T-helper 17 cell (primary cell): Measurements from ENCODE around the gene TNK1. TPM values are rescaled to one million over a fixed set of nuclear protein-coding genes. Genes with fewer than 3 reads are reported as not detected.

ENCODE experiments used
- ATAC-seq: fragments of 150-1000 bp; cut with Tn5 transposase; 2 replicates; pipeline ENCODE4 v1.10.0; 2021; ENCODE audit warnings: mild to moderate bottlenecking, moderate library complexity
- DNase-seq, 3 donors: peaks; one replicate each; pipeline versions ENCODE4 v3.0.0 to v3.0.0-alpha.2; 2020 to 2021
- H3K9me3 ChIP-seq: one replicate; pipeline ENCODE4 v1.7.0; 2013; ENCODE audit warnings: low read length, mild to moderate bottlenecking; ENCODE audit not compliant: control insufficient read depth, poor library complexity, severe bottlenecking
- H3K27ac Mint-ChIP-seq: one replicate; pipeline ENCODE4 v1.8.0; 2022; ENCODE audit warnings: mild to moderate bottlenecking, moderate library complexity, mixed read lengths
- H3K27me3 Mint-ChIP-seq: one replicate; pipeline ENCODE4 v1.8.0; 2022; ENCODE audit warnings: mixed read lengths
- H3K36me3 Mint-ChIP-seq: one replicate; pipeline ENCODE4 v1.8.0; 2022; ENCODE audit warnings: low read depth, mixed read lengths
- H3K4me1 Mint-ChIP-seq: one replicate; pipeline ENCODE4 v1.8.0; 2022; ENCODE audit warnings: mild to moderate bottlenecking, mixed read lengths
- H3K4me3 Mint-ChIP-seq: one replicate; pipeline ENCODE4 v1.8.0; 2022; ENCODE audit warnings: mild to moderate bottlenecking, moderate library complexity, mixed read lengths
- total RNA-seq, 4 donors: library from RNA in 2 of 4; stranded (reverse) in 2 of 4; gene quantifications; one replicate each; pipeline ENCODE4 v1.2.3 and lab custom pipeline; 2022 to 2026

TNK1 gene
- total RNA-seq, 2 donors from 2014 or later = 4.8 to 5.9 TPM

DNA sequence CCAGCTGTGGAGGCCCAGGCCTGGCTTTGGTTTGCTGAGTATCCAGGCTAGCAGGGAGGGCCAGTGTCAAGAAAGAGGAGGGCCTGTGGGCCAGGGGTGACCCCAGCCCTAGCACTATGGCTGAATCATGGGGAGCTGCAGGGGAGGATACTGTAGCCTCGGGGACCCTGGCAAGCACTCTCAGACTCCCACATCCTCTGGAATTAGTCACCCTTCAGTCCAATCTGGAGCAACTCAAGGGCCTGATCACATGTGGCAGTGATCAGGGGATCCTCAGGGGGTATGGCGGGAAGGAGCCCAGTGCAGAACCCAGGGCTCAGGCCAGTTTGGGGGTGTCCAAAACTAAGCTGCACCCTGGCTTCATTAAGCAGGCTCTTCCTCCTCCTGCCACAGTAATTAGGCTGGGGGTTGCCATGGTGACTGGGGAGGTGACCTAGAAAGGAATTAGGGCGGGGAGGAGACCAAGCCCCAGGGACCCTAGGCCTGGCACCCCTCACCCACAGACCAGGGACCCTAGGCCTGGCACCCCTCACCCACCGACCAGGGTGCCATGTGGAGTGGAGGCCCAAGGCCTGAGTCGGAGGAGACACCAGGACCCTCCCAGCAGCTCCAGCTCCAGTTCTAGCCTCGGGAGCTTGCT lies 32.6 kb downstream of the TNK1 start:
- no peaks in the 10 kb centered on the region for H3K9me3 ChIP-seq
- Mint-ChIP-seq H3K4me1 (peaks cover 11% of the 10 kb centered on the region), H3K36me3 (no peaks in the 10 kb centered on the region), H3K4me3 (no peak overlapping the region), H3K27ac (no peak overlapping the region), H3K27me3 (no peaks in the 10 kb centered on the region)
- DNase-seq (no peak), ATAC-seq (no peak)

DNA sequence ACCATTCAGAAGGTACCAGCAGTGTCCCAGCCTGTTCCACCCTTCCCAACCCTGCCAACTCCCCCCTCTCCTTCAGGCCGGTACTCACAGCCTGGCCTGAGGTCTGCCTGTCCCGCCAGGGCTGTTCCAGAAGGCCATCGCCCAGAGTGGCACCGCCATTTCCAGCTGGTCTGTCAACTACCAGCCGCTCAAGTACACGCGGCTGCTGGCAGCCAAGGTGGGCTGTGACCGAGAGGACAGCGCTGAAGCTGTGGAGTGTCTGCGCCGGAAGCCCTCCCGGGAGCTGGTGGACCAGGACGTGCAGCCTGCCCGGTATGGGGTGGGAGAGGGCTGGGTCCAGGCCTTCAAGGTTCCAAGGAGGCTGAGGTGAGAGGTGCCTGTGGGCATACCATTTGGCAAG lies 33.9 kb downstream of the TNK1 start:
- H3K9me3 ChIP-seq = no peaks in the 10 kb centered on the region
- Mint-ChIP-seq H3K4me1 (peaks cover 12% of the 10 kb centered on the region), H3K36me3 (no peaks in the 10 kb centered on the region), H3K27ac (no peak overlapping the region), H3K4me3 (no peak overlapping the region), H3K27me3 (peaks cover 6% of the 10 kb centered on the region)
- DNase-seq (no peak), ATAC-seq (no peak)

DNA sequence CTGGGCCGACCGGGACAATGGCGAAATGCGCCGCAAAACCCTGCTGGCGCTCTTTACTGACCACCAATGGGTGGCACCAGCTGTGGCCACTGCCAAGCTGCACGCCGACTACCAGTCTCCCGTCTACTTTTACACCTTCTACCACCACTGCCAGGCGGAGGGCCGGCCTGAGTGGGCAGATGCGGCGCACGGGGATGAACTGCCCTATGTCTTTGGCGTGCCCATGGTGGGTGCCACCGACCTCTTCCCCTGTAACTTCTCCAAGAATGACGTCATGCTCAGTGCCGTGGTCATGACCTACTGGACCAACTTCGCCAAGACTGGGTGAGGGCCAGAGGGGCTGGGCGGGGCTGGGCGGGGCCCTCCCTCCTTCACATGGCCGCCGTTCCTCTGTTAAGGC lies 34.9 kb downstream of the TNK1 start:
- Mint-ChIP-seq H3K4me1 (peaks cover 9% of the 10 kb centered on the region), H3K4me3 (no peak overlapping the region), H3K36me3 (no peaks in the 10 kb centered on the region), H3K27ac (no peak overlapping the region), H3K27me3 (peaks cover 6% of the 10 kb centered on the region)
- H3K9me3 ChIP-seq = no peaks in the 10 kb centered on the region
- ATAC-seq (no peak), DNase-seq (no peak)

DNA sequence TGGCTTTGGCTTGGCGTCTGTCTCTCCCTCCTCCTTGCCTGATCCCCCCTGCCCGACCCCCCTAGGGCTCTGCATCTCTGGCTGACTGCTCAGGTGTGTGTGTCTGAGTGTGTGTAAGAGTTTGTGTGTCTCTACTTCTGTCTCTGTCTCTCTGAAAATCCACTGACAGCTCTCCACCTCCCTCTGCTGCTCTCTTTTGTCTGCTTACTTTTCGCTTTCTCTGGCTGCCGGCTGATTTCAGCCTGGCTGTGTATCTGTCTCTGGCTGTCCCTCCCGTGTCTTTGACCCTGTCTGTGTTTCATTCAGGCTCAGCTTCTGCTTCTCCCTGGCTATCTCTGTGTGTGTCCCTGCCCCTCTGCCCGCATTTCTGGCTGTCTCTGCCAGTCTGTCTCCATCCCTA lies 35.4 kb downstream of the TNK1 start:
- peaks cover 6% of the 10 kb centered on the region for H3K27me3 Mint-ChIP-seq
- H3K4me1 Mint-ChIP-seq = peaks cover 9% of the 10 kb centered on the region
- H3K27ac Mint-ChIP-seq = no peak overlapping the region
- no peak overlapping the region for H3K4me3 Mint-ChIP-seq
- no peaks in the 10 kb centered on the region for H3K9me3 ChIP-seq
- ATAC-seq = no peak
- H3K36me3 Mint-ChIP-seq = no peaks in the 10 kb centered on the region
- DNase-seq = no peak

DNA sequence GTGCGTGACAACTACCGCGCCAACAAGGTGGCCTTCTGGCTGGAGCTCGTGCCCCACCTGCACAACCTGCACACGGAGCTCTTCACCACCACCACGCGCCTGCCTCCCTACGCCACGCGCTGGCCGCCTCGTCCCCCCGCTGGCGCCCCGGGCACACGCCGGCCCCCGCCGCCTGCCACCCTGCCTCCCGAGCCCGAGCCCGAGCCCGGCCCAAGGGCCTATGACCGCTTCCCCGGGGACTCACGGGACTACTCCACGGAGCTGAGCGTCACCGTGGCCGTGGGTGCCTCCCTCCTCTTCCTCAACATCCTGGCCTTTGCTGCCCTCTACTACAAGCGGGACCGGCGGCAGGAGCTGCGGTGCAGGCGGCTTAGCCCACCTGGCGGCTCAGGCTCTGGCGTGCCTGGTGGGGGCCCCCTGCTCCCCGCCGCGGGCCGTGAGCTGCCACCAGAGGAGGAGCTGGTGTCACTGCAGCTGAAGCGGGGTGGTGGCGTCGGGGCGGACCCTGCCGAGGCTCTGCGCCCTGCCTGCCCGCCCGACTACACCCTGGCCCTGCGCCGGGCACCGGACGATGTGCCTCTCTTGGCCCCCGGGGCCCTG lies 36.3 kb downstream of the TNK1 start:
- no peak for DNase-seq
- Mint-ChIP-seq H3K27ac (no peak overlapping the region), H3K4me3 (no peak overlapping the region), H3K4me1 (peaks cover 9% of the 10 kb centered on the region), H3K27me3 (peaks cover 6% of the 10 kb centered on the region), H3K36me3 (no peaks in the 10 kb centered on the region)
- H3K9me3 ChIP-seq = no peaks in the 10 kb centered on the region
- ATAC-seq = no peak

DNA sequence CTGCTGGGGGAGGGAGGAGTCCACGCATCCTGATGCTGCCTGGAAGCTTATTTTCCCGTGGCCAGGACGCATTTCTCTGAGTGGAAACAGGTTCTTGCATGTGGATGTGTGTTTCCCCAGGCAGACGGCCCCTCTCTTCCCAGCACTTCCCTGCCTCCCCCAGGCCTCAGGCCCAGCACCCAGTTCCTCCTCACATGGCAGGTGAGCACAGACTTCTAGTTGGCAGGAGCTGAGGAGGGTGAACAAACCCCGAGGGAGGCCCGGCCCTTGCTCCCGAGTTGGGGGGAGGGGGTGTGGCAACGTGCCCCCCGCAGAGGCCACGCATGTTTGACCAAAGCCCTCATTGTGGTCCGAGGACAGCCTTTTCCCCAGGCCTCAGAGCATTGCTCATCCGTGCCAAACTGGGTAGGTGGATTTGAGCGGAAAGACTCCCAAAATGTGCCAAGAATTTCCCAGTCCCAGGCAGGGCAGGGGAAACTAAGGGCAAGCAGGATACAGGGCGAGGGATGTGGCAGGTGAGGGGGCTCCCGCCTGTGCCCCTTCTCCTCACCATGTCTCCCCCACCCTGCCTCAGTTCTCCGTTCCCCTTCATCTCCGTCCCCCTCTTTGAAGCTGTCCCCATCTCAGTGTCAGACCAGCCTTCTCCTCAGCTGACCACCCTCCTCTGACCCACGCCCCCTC lies 37.7 kb downstream of the TNK1 start:
- H3K4me3 Mint-ChIP-seq = no peak overlapping the region
- no peak overlapping the region for H3K27ac Mint-ChIP-seq
- peaks cover 6% of the 10 kb centered on the region for H3K27me3 Mint-ChIP-seq
- H3K9me3 ChIP-seq = no peaks in the 10 kb centered on the region
- no peaks in the 10 kb centered on the region for H3K36me3 Mint-ChIP-seq
- peaks cover 6% of the 10 kb centered on the region for H3K4me1 Mint-ChIP-seq
- no peak for DNase-seq
- ATAC-seq = no peak

DNA sequence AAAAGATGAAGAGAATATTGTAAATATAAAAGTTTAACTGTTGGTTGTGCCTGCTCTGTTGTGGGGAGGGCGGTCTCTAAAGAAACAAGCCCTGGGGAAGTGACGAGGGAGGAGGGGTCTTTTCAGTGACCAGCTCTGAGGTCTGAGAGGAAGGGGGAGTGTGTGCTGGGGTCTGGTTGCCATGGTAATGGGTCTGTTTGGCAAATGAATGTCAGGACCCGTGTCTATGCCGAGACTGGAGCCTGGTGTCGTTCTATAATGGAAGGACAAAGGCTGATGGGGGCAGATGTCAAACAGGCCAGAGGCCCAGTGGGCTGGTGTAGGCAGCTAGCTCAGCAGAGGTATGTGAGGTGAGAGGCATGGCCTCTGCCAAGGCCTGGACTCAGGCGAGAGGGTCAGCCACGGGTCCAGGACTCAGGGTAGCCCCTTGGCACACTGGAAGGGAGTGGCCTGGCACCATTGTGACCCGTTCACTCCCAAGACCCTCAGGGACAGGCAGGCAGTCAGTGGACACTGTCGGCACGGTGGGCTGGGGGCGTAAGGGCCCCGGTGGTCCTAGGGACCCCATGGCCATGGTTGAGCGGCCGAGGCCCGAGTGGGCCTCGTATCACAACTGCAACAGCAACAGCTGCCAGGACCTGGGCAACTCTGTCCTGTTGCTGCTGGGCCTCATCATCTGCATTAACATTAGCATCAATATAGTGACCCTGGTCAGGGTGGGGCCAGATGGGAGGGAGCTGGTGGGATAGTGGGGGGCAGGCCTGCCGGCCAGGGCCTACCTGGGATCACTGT lies 39.1 kb downstream of the TNK1 start, which contains the start of gene SPEM1:
TSS of gene SPEM1 (plus strand) at position 506 of the 792 bp plus-strand sequence. CDS start at position 567, 61 bp downstream.
- DNase-seq = no peak
- Mint-ChIP-seq H3K4me3 (no peak within 1 kb of the TSS), H3K36me3 (no peaks in the 10 kb centered on the region), H3K27me3 (peaks cover 6% of the 10 kb centered on the region), H3K27ac (no peak within 1 kb of the TSS), H3K4me1 (peaks cover 6% of the 10 kb centered on the region)
- ATAC-seq = no peak
- H3K9me3 ChIP-seq = no peaks in the 10 kb centered on the region

DNA sequence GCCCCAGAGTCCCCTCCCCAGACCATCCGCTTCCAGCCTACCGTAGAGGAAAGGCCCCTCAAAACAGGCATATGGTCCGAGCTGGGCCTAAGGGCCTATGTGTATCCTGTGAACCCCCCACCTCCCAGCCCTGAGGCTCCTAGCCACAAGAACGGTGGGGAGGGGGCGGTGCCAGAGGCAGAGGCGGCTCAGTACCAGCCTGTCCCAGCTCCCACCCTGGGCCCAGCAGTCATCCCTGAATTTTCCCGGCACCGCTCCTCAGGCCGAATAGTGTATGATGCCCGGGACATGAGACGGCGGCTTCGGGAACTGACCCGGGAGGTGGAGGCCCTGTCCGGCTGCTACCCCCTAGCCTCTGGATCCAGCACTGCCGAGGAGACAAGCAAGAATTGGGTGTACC lies 40.3 kb downstream of the TNK1 start:
- no peak for ATAC-seq
- peaks cover 6% of the 10 kb centered on the region for H3K4me1 Mint-ChIP-seq
- H3K36me3 Mint-ChIP-seq = no peaks in the 10 kb centered on the region
- DNase-seq = no peak
- no peak overlapping the region for H3K27ac Mint-ChIP-seq
- H3K9me3 ChIP-seq = no peaks in the 10 kb centered on the region
- no peak overlapping the region for H3K4me3 Mint-ChIP-seq
- H3K27me3 Mint-ChIP-seq = peaks cover 6% of the 10 kb centered on the region

DNA sequence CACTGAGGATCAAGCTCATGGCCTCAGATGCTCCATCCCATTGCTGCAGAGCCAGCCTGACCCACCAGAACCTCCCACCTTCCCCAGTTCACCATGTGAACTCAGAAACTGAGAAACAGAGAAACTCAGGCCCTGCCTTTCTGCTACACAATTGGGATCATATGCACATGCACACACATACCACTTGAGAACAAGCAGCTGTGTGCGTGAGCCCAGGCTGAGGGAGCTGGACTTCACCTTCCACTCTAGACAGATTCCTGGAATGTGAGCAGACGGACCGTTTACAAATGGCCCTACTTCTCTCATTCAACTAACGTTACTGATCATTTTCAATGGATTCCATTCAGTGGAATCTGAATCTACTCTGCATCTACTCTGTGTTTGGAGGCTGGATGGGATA lies 42.8 kb downstream of the TNK1 start:
- H3K36me3 Mint-ChIP-seq = no peaks in the 10 kb centered on the region

DNA sequence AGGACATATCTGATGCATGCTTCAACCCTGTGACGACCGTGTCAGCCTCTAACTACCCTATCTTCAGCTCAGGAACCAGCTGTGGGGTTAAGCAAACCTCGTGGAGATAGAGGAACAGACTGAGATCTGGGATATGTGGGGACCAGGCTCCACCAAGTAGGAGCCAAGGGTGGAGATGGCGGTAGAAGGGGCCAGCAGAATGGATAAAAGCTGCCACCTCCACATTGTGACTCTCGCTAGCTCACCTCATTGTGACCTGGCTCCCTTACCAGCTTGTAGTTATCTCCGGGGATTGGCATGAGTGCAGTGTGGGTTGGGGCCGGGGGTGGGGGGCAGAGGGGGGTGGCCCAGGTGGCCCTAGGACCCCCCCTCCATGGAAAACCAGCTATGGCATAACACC lies 44.4 kb downstream of the TNK1 start, which contains the start of gene SPEM2:
TSS of gene SPEM2 (plus strand) at position 301 of the 400 bp plus-strand sequence. CDS start at position 374, 73 bp downstream.
- no peak within 1 kb of the TSS for H3K4me3 Mint-ChIP-seq
- H3K27me3 Mint-ChIP-seq = no peaks in the 10 kb centered on the region
- no peaks in the 10 kb centered on the region for H3K4me1 Mint-ChIP-seq
- ATAC-seq (no peak), DNase-seq (no peak)
- H3K27ac Mint-ChIP-seq = no peak within 1 kb of the TSS
- no peaks in the 10 kb centered on the region for H3K36me3 Mint-ChIP-seq
- no peaks in the 10 kb centered on the region for H3K9me3 ChIP-seq

More for the DNA sequence above, 42.8 kb downstream of the TNK1 start:
- Mint-ChIP-seq H3K4me1 (peaks cover 4% of the 10 kb centered on the region), H3K4me3 (no peak overlapping the region), H3K27me3 (peaks cover 6% of the 10 kb centered on the region), H3K27ac (no peak overlapping the region)
- DNase-seq (no peak), ATAC-seq (no peak)
- H3K9me3 ChIP-seq = no peaks in the 10 kb centered on the region

DNA sequence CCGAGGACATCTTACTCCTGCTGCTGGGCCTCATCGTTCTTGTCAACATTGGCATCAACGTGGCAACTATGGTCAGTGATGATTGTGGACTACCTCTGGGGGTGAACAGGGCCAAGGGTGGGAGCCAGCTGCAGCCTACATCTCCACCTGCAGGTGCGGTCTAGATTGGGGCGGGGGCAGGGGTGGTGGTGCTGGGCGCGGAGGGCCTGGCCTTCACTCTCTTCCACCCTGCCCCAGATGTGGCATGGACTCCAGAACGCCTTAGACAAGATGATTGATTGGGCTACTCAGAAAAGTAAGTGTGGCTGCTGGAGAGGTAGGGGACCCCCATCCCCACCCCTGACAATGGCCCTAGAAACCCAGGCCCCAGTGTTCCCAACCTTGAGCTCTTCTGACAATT lies 44.9 kb downstream of the TNK1 start:
- Mint-ChIP-seq H3K27ac (no peak overlapping the region), H3K36me3 (no peaks in the 10 kb centered on the region), H3K27me3 (no peaks in the 10 kb centered on the region), H3K4me1 (no peaks in the 10 kb centered on the region), H3K4me3 (no peak overlapping the region)
- DNase-seq (no peak), ATAC-seq (no peak)
- H3K9me3 ChIP-seq = no peaks in the 10 kb centered on the region

DNA sequence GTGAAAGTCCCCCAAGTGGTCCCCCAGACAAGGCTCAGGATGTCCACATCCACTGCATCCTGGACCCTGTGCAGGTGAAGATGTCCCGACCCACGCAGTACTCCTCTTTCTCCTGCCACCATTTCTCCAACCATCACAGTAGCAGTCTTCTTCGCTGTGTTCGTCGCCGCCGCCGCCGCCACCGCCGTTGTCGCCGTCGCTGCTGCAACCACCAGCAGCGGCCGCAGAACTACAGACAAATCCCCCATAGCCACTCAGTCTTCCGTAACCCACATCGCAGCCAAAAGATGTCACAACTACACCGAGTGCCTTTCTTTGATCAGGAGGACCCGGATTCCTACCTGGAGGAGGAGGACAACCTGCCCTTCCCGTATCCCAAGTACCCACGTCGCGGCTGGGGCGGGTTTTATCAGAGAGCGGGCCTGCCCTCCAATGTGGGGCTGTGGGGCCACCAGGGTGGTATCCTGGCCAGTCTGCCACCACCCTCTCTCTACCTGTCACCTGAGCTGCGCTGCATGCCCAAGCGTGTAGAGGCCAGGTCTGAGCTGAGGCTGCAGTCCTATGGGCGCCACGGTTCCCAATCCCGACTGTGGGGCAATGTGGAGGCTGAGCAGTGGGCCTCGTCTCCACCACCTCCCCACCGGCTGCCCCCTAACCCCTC lies 45.4 kb downstream of the TNK1 start:
- ATAC-seq = no peak
- H3K27me3 Mint-ChIP-seq = no peaks in the 10 kb centered on the region
- no peak overlapping the region for H3K27ac Mint-ChIP-seq

More for the DNA sequence above, 45.4 kb downstream of the TNK1 start:
- no peak for DNase-seq
- Mint-ChIP-seq H3K36me3 (no peaks in the 10 kb centered on the region), H3K4me3 (no peak overlapping the region), H3K4me1 (no peaks in the 10 kb centered on the region)
- H3K9me3 ChIP-seq = no peaks in the 10 kb centered on the region
